B cell (primary cell): ENCODE data around the gene RASA2. TPM values are rescaled to one million over a fixed set of nuclear protein-coding genes. Genes with fewer than 3 reads are reported as not detected.
A peak's percentile ranks its signal among the peaks of the same experiment; 100 is the strongest.

Source experiments
- ATAC-seq: fragments of 200-7000 bp; cut with Tn5 transposase; one replicate; pipeline ENCODE4 v1.10.0; 2021; ENCODE audit warnings: low read depth, mild to moderate bottlenecking, moderate number of reproducible peaks, moderate library complexity
- CTCF ChIA-PET: fragments of 350-600 bp; sonication (Branson Sonifier 250); formaldehyde crosslinking; loops from one replicate; lab custom pipeline; 2021; ENCODE audit warnings: antibody characterized with exemption, inconsistent platforms; lab: Charles Lee
- POLR2A ChIA-PET: fragments of 350-600 bp; sonication (Branson Sonifier 250); formaldehyde crosslinking; loops from one replicate; lab custom pipeline; 2021; ENCODE audit warnings: antibody characterized with exemption; lab: Charles Lee
- DNase-seq: peaks from one replicate; pipeline ENCODE4 v3.0.0; 2013
- H2AFZ ChIP-seq: 2 replicates; pipeline ENCODE4 v1.6.1; 2012; ENCODE audit warnings: mild to moderate bottlenecking, low read depth, low read length; ENCODE audit not compliant: insufficient read depth, poor library complexity, severe bottlenecking
- H3K27ac ChIP-seq, 2 donors: 1 replicate in 1 of 2; 2 replicates in 1 of 2; pipeline ENCODE4 v1.5.1; 2012 to 2013; ENCODE audit warnings: low read length in 2 of 2, mild to moderate bottlenecking in 2 of 2, moderate library complexity in 1 of 2
- H3K27me3 ChIP-seq, 4 experiments: fragments of 200-600 bp in 1 of 4; sonication (generic) in 1 of 4; replicated peaks in 1 of 4; 1 replicate in 2 of 4; 2 replicates in 2 of 4; pipeline versions ENCODE4 v1.6.1 to v1.7.0; 2013 to 2016; ENCODE audit warnings: low read length in 3 of 4, mild to moderate bottlenecking in 2 of 4, mixed read lengths in 1 of 4, moderate library complexity in 1 of 4; ENCODE audit not compliant: insufficient read depth in 4 of 4, control insufficient read depth in 3 of 4; ENCODE audit errors: control extremely low read depth in 1 of 4
- H3K36me3 ChIP-seq, 2 experiments: replicated peaks in 1 of 2; 1 replicate in 1 of 2; 2 replicates in 1 of 2; pipeline versions ENCODE4 v1.6.1 to v1.7.1; 2013; ENCODE audit warnings: low read length in 1 of 2; ENCODE audit not compliant: insufficient read depth in 2 of 2, control insufficient read depth in 1 of 2; ENCODE audit errors: control extremely low read depth in 1 of 2, extremely low read depth in 1 of 2
- H3K4me1 ChIP-seq, 2 donors: fragments of 200-600 bp in 1 of 2; sonication (generic) in 1 of 2; 1 replicate in 1 of 2; 2 replicates in 1 of 2; pipeline versions ENCODE4 v1.5.1 to v1.6.1; 2013 to 2017; ENCODE audit warnings: low read length in 2 of 2; ENCODE audit not compliant: control insufficient read depth in 2 of 2, insufficient read depth in 2 of 2
- H3K4me2 ChIP-seq: replicated peaks from 2 replicates; pipeline ENCODE3; 2012; ENCODE audit warnings: mild to moderate bottlenecking, low read depth, low read length; ENCODE audit not compliant: poor library complexity, severe bottlenecking
- H3K4me3 ChIP-seq, 5 experiments: fragments of 200-600 bp in 1 of 5; sonication (generic) in 1 of 5; 1 replicate in 3 of 5; 2 replicates in 2 of 5; pipeline versions ENCODE4 v1.5.1 to v1.7.0; 2011 to 2016; ENCODE audit warnings: low read length in 4 of 5, mild to moderate bottlenecking in 4 of 5, low read depth in 2 of 5, control low read depth in 1 of 5, moderate library complexity in 1 of 5; ENCODE audit not compliant: insufficient read depth in 1 of 5; ENCODE audit errors: control extremely low read depth in 1 of 5, extremely low read depth in 1 of 5
- H3K79me2 ChIP-seq: fragments of 200-600 bp; sonication (generic); one replicate; pipeline ENCODE4 v1.6.0; 2016; ENCODE audit warnings: low read length; ENCODE audit not compliant: control insufficient read depth, insufficient read depth
- H3K9ac ChIP-seq: fragments of 200-600 bp; sonication (generic); 2 replicates; pipeline ENCODE4 v1.6.1; 2017; ENCODE audit warnings: mild to moderate bottlenecking, low read length, moderate library complexity
- H3K9me3 ChIP-seq, 3 donors: one replicate each; pipeline versions ENCODE4 v1.6.1 to v1.7.1; 2013; ENCODE audit warnings: low read length in 2 of 3; ENCODE audit not compliant: control insufficient read depth in 2 of 3, insufficient read depth in 1 of 3; ENCODE audit errors: control extremely low read depth in 1 of 3
- H4K20me1 ChIP-seq: 2 replicates; pipeline ENCODE4 v1.6.0; 2012; ENCODE audit warnings: mild to moderate bottlenecking, low read length; ENCODE audit not compliant: insufficient read depth, control insufficient read depth, poor library complexity, severe bottlenecking
- H3K27ac Mint-ChIP-seq: one replicate; pipeline ENCODE4 v1.8.0; 2021; ENCODE audit warnings: mixed read lengths
- H3K27me3 Mint-ChIP-seq: one replicate; pipeline ENCODE4 v1.8.0; 2021; ENCODE audit warnings: mixed read lengths
- H3K4me1 Mint-ChIP-seq: one replicate; pipeline ENCODE4 v1.8.0; 2021; ENCODE audit warnings: mixed read lengths
- H3K4me3 Mint-ChIP-seq: one replicate; pipeline ENCODE4 v1.8.0; 2021; ENCODE audit warnings: mixed read lengths
- H3K9me3 Mint-ChIP-seq: one replicate; pipeline ENCODE4 v1.8.0; 2022; ENCODE audit warnings: mixed read lengths; ENCODE audit not compliant: insufficient read depth
- CTCF ChIP-seq: fragments of 200-600 bp; IDR thresholded peaks from one replicate; pipeline ENCODE4 v1.8.0; 2022; ENCODE audit warnings: antibody characterized with exemption, mild to moderate bottlenecking
- EZH2 ChIP-seq: IDR thresholded peaks from 2 replicates; pipeline ENCODE4 v1.6.1; 2012; ENCODE audit warnings: borderline replicate concordance, low read depth, mild to moderate bottlenecking, moderate library complexity, low read length; ENCODE audit not compliant: insufficient read depth, poor library complexity, severe bottlenecking
- WGBS: methylation state at CpG from one replicate; pipeline ENCODE4 v1.1.5; 2013; ENCODE audit warnings: missing lambda C conversion rate; ENCODE audit not compliant: insufficient coverage; 5-methylcytosine and 5-hydroxymethylcytosine counted together
- intact Hi-C: fragments of 100-400 bp; cut with micrococcal nuclease; formaldehyde crosslinking; loops from one replicate; pipeline ENCODE4 v1.10.0; 2022
- polyA plus RNA-seq: library from polyadenylated mRNA; depleted of rRNA; stranded (reverse); fragments of >200 nt; gene quantifications from 2 replicates; pipeline ENCODE4 v1.2.3, GENCODE V29; 2012
- total RNA-seq, 2 donors: library from RNA; stranded (reverse); fragments of 120-200 nt in 1 of 2; gene quantifications; 1 replicate in 1 of 2; 2 replicates in 1 of 2; pipeline versions ENCODE4 v1.2.3 to v1.2.4, GENCODE V29; 2013 to 2022

RASA2 gene
- total and polyA plus RNA-seq, 2 donors (not counting 1 experiment from before 2014, with no cell fraction given): 12.3 to 47.7 TPM

GRCh38 chr3:141643796-141644195 is 157.0 kb downstream of the RASA2 start:
- no CpG with 5 or more reads among the region's 1 CpG for WGBS
- no peaks in the 10 kb centered on the region for H3K9me3 Mint-ChIP-seq
- H3K4me1 Mint-ChIP-seq: no peaks in the 10 kb centered on the region
- intact Hi-C loops: no loop called here
- H3K4me2 ChIP-seq: no peak overlapping the region
- no peak overlapping the region for H2AFZ ChIP-seq
- H3K36me3 ChIP-seq: no peaks in the 10 kb centered on the region
- DNase-seq: no peak
- POLR2A ChIA-PET: no interaction called here
- H3K27me3 ChIP-seq: peaks cover 0 to under 1% (median 0%) of the 10 kb centered on the region in 4 experiments
- no peaks in the 10 kb centered on the region for H3K79me2 ChIP-seq
- H3K4me3 ChIP-seq: no peak overlapping the region
- ATAC-seq: no peak
- no peak overlapping the region for H3K4me3 Mint-ChIP-seq
- CTCF ChIA-PET: interaction anchor here (1.0 to 3.0 kb wide), 2 partner anchors 36 to 183 kb away, joined by 3 to 25 read pairs; no protein-coding TSS in a partner anchor
- H3K27me3 Mint-ChIP-seq: no peaks in the 10 kb centered on the region
- H3K4me1 ChIP-seq: no peaks in the 10 kb centered on the region
- H4K20me1 ChIP-seq: no peaks in the 10 kb centered on the region
- H3K27ac ChIP-seq: no peak overlapping the region
- TF ChIP-seq EZH2: no peak
- no peak for TF ChIP-seq CTCF
- H3K9me3 ChIP-seq: no peaks in the 10 kb centered on the region
- H3K9ac ChIP-seq: no peak overlapping the region
- H3K27ac Mint-ChIP-seq: no peak overlapping the region

GRCh38 chr3:141644931-141645330 is 158.1 kb downstream of the RASA2 start:
- no peak overlapping the region for H3K27ac Mint-ChIP-seq
- no peak overlapping the region for H2AFZ ChIP-seq
- H4K20me1 ChIP-seq: no peaks in the 10 kb centered on the region
- H3K9me3 Mint-ChIP-seq: no peaks in the 10 kb centered on the region
- H3K79me2 ChIP-seq: no peaks in the 10 kb centered on the region
- CTCF ChIA-PET: interaction anchor here (0.7 to 3.0 kb wide), 7 partner anchors 9 to 188 kb away, joined by 3 to 25 read pairs (median 3); no protein-coding TSS in a partner anchor
- intact Hi-C loops: loop anchor here (1.0 kb wide), 1 partner anchor 185 kb away; no protein-coding TSS in a partner anchor
- H3K27me3 ChIP-seq: no peaks in the 10 kb centered on the region
- no peaks in the 10 kb centered on the region for H3K36me3 ChIP-seq
- H3K4me3 Mint-ChIP-seq: no peak overlapping the region
- TF ChIP-seq CTCF (peak; percentile 77), EZH2 (no peak)
- H3K4me1 Mint-ChIP-seq: no peaks in the 10 kb centered on the region
- no peak overlapping the region for H3K9ac ChIP-seq
- H3K27ac ChIP-seq: no peak overlapping the region
- no peak overlapping the region for H3K4me2 ChIP-seq
- DNase-seq: peak; percentile 58
- 53% methylated on average over 5 of the region's 5 CpGs for WGBS
- H3K4me3 ChIP-seq: no peak overlapping the region
- H3K27me3 Mint-ChIP-seq: no peaks in the 10 kb centered on the region
- no peaks in the 10 kb centered on the region for H3K9me3 ChIP-seq
- POLR2A ChIA-PET: no interaction called here
- H3K4me1 ChIP-seq: no peaks in the 10 kb centered on the region
- ATAC-seq: peak; percentile 60
